Neural progenitor cell (in vitro differentiated cells): ENCODE measurements around the gene SPTBN1. TPM values are rescaled to one million over a fixed set of nuclear protein-coding genes. Genes with fewer than 3 reads are reported as not detected.

ENCODE experiments used
- DNase-seq: peaks from one replicate; pipeline ENCODE4 v3.0.0-alpha.2; 2016; ENCODE audit warnings: low spot score
- H2AFZ ChIP-seq: fragments of 200-600 bp; sonication (generic); replicated peaks from 2 replicates; pipeline ENCODE4 v1.6.1; 2016; ENCODE audit warnings: antibody characterized with exemption
- H3F3A ChIP-seq: fragments of 200-600 bp; sonication (generic); 2 replicates; pipeline ENCODE4 v1.6.1; 2016; ENCODE audit warnings: antibody characterized with exemption, low read depth
- H3K27ac ChIP-seq: fragments of 200-600 bp; sonication (generic); 2 replicates; pipeline ENCODE4 v1.5.1; 2016; ENCODE audit warnings: mild to moderate bottlenecking
- H3K27me3 ChIP-seq: fragments of 200-600 bp; sonication (generic); 2 replicates; pipeline ENCODE4 v1.6.1; 2016; ENCODE audit warnings: mild to moderate bottlenecking, moderate library complexity
- H3K36me3 ChIP-seq: fragments of 200-600 bp; sonication (generic); 2 replicates; pipeline ENCODE4 v1.5.1; 2016
- H3K4me1 ChIP-seq: fragments of 200-600 bp; sonication (generic); 2 replicates; pipeline ENCODE4 v1.6.1; 2016; ENCODE audit warnings: mixed run types
- H3K4me2 ChIP-seq: fragments of 200-600 bp; sonication (generic); 2 replicates; pipeline ENCODE4 v1.6.1; 2016
- H3K4me3 ChIP-seq: fragments of 200-600 bp; sonication (generic); 2 replicates; pipeline ENCODE4 v1.5.1; 2016
- H3K79me2 ChIP-seq: fragments of 200-600 bp; sonication (generic); 2 replicates; pipeline ENCODE4 v1.6.1; 2016; ENCODE audit warnings: low read depth
- H3K9ac ChIP-seq: fragments of 200-600 bp; sonication (generic); 2 replicates; pipeline ENCODE4 v1.6.1; 2016
- H3K9me3 ChIP-seq: fragments of 200-600 bp; sonication (generic); 2 replicates; pipeline ENCODE4 v1.5.1; 2016; ENCODE audit warnings: low read depth
- H4K20me1 ChIP-seq: fragments of 200-600 bp; sonication (generic); 2 replicates; pipeline ENCODE4 v1.6.1; 2016; ENCODE audit warnings: low read depth
- H3K27ac Mint-ChIP-seq: 3 replicates; pipeline ENCODE4 v1.8.0; 2021; ENCODE audit warnings: mixed read lengths
- H3K27me3 Mint-ChIP-seq: 2 replicates; pipeline ENCODE4 v1.8.0; 2022; ENCODE audit warnings: low read depth, mild to moderate bottlenecking, inconsistent platforms, moderate library complexity, mixed read lengths; ENCODE audit not compliant: insufficient read depth
- H3K36me3 Mint-ChIP-seq: 3 replicates; pipeline ENCODE4 v1.8.0; 2021; ENCODE audit warnings: mixed read lengths
- H3K4me1 Mint-ChIP-seq: 3 replicates; pipeline ENCODE4 v1.8.0; 2021; ENCODE audit warnings: mixed read lengths
- H3K4me3 Mint-ChIP-seq: 3 replicates; pipeline ENCODE4 v1.8.0; 2021; ENCODE audit warnings: mild to moderate bottlenecking, moderate library complexity, mixed read lengths
- H3K9me3 Mint-ChIP-seq: 3 replicates; pipeline ENCODE4 v1.8.0; 2020; ENCODE audit warnings: mixed read lengths
- CTCF ChIP-seq: fragments of 200-600 bp; sonication (generic); IDR thresholded peaks from 2 replicates; pipeline ENCODE4 v1.5.1; 2017; ENCODE audit warnings: antibody characterized with exemption, mild to moderate bottlenecking
- EZH2 ChIP-seq: fragments of 200-600 bp; sonication (generic); IDR thresholded peaks from 2 replicates; pipeline ENCODE4 v1.6.1; 2017; ENCODE audit warnings: antibody characterized with exemption, mild to moderate bottlenecking, moderate library complexity
- EZH2phosphoT487 ChIP-seq: fragments of 200-600 bp; sonication (generic); IDR thresholded peaks from 2 replicates; pipeline ENCODE4 v1.6.1; 2017; ENCODE audit warnings: antibody characterized with exemption
- total RNA-seq: library from RNA; depleted of rRNA; stranded (reverse); fragments of >200 nt; gene quantifications from 2 replicates; pipeline ENCODE4 v1.2.3, GENCODE V29; 2015; ENCODE audit warnings: low replicate concordance

SPTBN1 gene
- total RNA-seq, 1 donor from 2014 or later = 94.2 TPM

GRCh38 chr2:54701029-54701428 lies 244.9 kb downstream of the SPTBN1 start:
- TF ChIP-seq CTCF = no peak
- no peak for TF ChIP-seq EZH2phosphoT487
- no peak for TF ChIP-seq EZH2
- H3K27me3 ChIP-seq = no peaks in the 10 kb centered on the region
- no peak for DNase-seq

GRCh38 chr2:54704238-54704637 lies 248.1 kb downstream of the SPTBN1 start:
- Histone ChIP-seq H3K4me2 (no peak overlapping the region), H3K79me2 (no peaks in the 10 kb centered on the region), H3K27ac (no peak overlapping the region), H3K27me3 (no peaks in the 10 kb centered on the region), H2AFZ (peak overlapping the region; percentile 18), H3K9me3 (no peaks in the 10 kb centered on the region), H3K36me3 (no peaks in the 10 kb centered on the region), H3K9ac (no peak overlapping the region), H4K20me1 (no peaks in the 10 kb centered on the region), H3K4me1 (no peaks in the 10 kb centered on the region), H3K4me3 (no peak overlapping the region), H3F3A (no peaks in the 10 kb centered on the region)
- Mint-ChIP-seq H3K4me3 (no peak overlapping the region), H3K27ac (no peak overlapping the region), H3K4me1 (no peaks in the 10 kb centered on the region), H3K27me3 (no peaks in the 10 kb centered on the region), H3K9me3 (peaks cover 2% of the 10 kb centered on the region), H3K36me3 (no peaks in the 10 kb centered on the region)
- TF ChIP-seq EZH2phosphoT487 = no peak
- TF ChIP-seq CTCF = no peak
- no peak for TF ChIP-seq EZH2
- no peak for DNase-seq

More at GRCh38 chr2:54701029-54701428, 244.9 kb downstream of the SPTBN1 start:
- Histone ChIP-seq H3K27ac (no peak overlapping the region), H3K36me3 (no peaks in the 10 kb centered on the region), H3K9ac (no peak overlapping the region), H3K9me3 (no peaks in the 10 kb centered on the region), H3K79me2 (no peaks in the 10 kb centered on the region), H2AFZ (no peak overlapping the region), H3F3A (no peaks in the 10 kb centered on the region), H3K4me2 (no peak overlapping the region), H4K20me1 (no peaks in the 10 kb centered on the region), H3K4me3 (no peak overlapping the region), H3K4me1 (no peaks in the 10 kb centered on the region)
- Mint-ChIP-seq H3K36me3 (no peaks in the 10 kb centered on the region), H3K27me3 (no peaks in the 10 kb centered on the region), H3K4me1 (no peaks in the 10 kb centered on the region), H3K27ac (no peak overlapping the region), H3K9me3 (peaks cover 10% of the 10 kb centered on the region), H3K4me3 (no peak overlapping the region)

- Histone ChIP-seq H3K9me3 (no peaks in the 10 kb centered on the region), H3K36me3 (no peaks in the 10 kb centered on the region), H3K79me2 (no peaks in the 10 kb centered on the region), H4K20me1 (no peaks in the 10 kb centered on the region), H2AFZ (peak overlapping the region; percentile 18), H3K4me1 (no peaks in the 10 kb centered on the region), H3F3A (no peaks in the 10 kb centered on the region), H3K27me3 (no peaks in the 10 kb centered on the region), H3K4me3 (no peak overlapping the region), H3K27ac (no peak overlapping the region), H3K9ac (no peak overlapping the region), H3K4me2 (no peak overlapping the region)
- Mint-ChIP-seq H3K4me3 (no peak overlapping the region), H3K36me3 (no peaks in the 10 kb centered on the region), H3K27me3 (no peaks in the 10 kb centered on the region), H3K9me3 (peaks cover 2% of the 10 kb centered on the region), H3K27ac (no peak overlapping the region), H3K4me1 (no peaks in the 10 kb centered on the region)
- DNase-seq = peak; percentile 56
- TF ChIP-seq EZH2 (no peak), CTCF (peak; percentile 63)
Measured at GRCh38 chr2:54704688-54705605, 248.8 kb downstream of the SPTBN1 start.
